ENCODE results near the gene GRIA1.
A peak's percentile ranks its signal among the peaks of the same experiment; 100 is the strongest.

Gene GRIA1

GRCh38 chr5:153699035-153699434 lies 208.6 kb downstream of the GRIA1 start:
- H3K4me3 ChIP-seq (ENCODE audit: control insufficient read depth, low read depth, low read length) = no peak overlapping the region
- no peak for TF ChIP-seq CTCF (IDR thresholded peaks at IDR 0.05; ENCODE audit: control insufficient read depth, insufficient read depth, low read depth, low read length, missing control alignments)
- no peak for DNase-seq (ENCODE audit: low read depth)

GRCh38 chr5:153700940-153701339 lies 210.5 kb downstream of the GRIA1 start:
- DNase-seq (ENCODE audit: low read depth) = no peak
- H3K4me3 ChIP-seq (ENCODE audit: control insufficient read depth, low read depth, low read length) = no peak overlapping the region
- TF ChIP-seq CTCF (IDR thresholded peaks at IDR 0.05; ENCODE audit: control insufficient read depth, insufficient read depth, low read depth, low read length, missing control alignments) = no peak

- H3K4me3 ChIP-seq (ENCODE audit: control insufficient read depth, low read depth, low read length) = no peak overlapping the region
- no peak for DNase-seq (ENCODE audit: low read depth)
- TF ChIP-seq CTCF (IDR thresholded peaks at IDR 0.05; ENCODE audit: control insufficient read depth, insufficient read depth, low read depth, low read length, missing control alignments) = no peak
These were observed 211.8 kb downstream of the GRIA1 start for GRCh38 chr5:153702265-153702664.

GRCh38 chr5:153704110-153704509 lies 213.6 kb downstream of the GRIA1 start:
- no peak for DNase-seq (ENCODE audit: low read depth)
- no peak overlapping the region for H3K4me3 ChIP-seq (ENCODE audit: control insufficient read depth, low read depth, low read length)
- TF ChIP-seq CTCF (IDR thresholded peaks at IDR 0.05; ENCODE audit: control insufficient read depth, insufficient read depth, low read depth, low read length, missing control alignments) = no peak

GRCh38 chr5:153707626-153708025 lies 217.2 kb downstream of the GRIA1 start:
- TF ChIP-seq CTCF (IDR thresholded peaks at IDR 0.05; ENCODE audit: control insufficient read depth, insufficient read depth, low read depth, low read length, missing control alignments) = no peak

GRCh38 chr5:153711755-153712154 lies 221.3 kb downstream of the GRIA1 start:
- no peak overlapping the region for H3K4me3 ChIP-seq (ENCODE audit: control insufficient read depth, low read depth, low read length)
- no peak for DNase-seq (ENCODE audit: low read depth)
- TF ChIP-seq CTCF (IDR thresholded peaks at IDR 0.05; ENCODE audit: control insufficient read depth, insufficient read depth, low read depth, low read length, missing control alignments) = peak; percentile 39

More at GRCh38 chr5:153707626-153708025, 217.2 kb downstream of the GRIA1 start:
- no peak for DNase-seq (ENCODE audit: low read depth)
- no peak overlapping the region for H3K4me3 ChIP-seq (ENCODE audit: control insufficient read depth, low read depth, low read length)

- H3K4me3 ChIP-seq (ENCODE audit: control insufficient read depth, low read depth, low read length) = no peak overlapping the region
- DNase-seq (ENCODE audit: low read depth) = no peak
- no peak for TF ChIP-seq CTCF (IDR thresholded peaks at IDR 0.05; ENCODE audit: control insufficient read depth, insufficient read depth, low read depth, low read length, missing control alignments)
These were observed 222.5 kb downstream of the GRIA1 start for GRCh38 chr5:153712946-153713345.
